SU-DHL-6 (cell line): ENCODE results near the gene ANKRD23.

Source experiments
- EZH2phosphoT487 ChIP-seq: fragments of 200-600 bp; sonication (generic), shearing (Covaris generic); conservative IDR thresholded peaks from 2 replicates; pipeline ENCODE4 v1.6.1; 2018; ENCODE audit warnings: mild to moderate bottlenecking, antibody characterized with exemption, low read length, moderate library complexity, mixed read lengths
- TF ChIP-seq, protein P1 (sequence below): fragments of 200-600 bp; sonication (generic); IDR thresholded peaks from one replicate; pipeline ENCODE4 v1.5.1; 2017; ENCODE audit warnings: antibody characterized with exemption, mild to moderate bottlenecking, low read length, moderate library complexity; ENCODE audit not compliant: insufficient read depth, poor library complexity, severe bottlenecking

- TF ChIP-seq, protein P1, sequence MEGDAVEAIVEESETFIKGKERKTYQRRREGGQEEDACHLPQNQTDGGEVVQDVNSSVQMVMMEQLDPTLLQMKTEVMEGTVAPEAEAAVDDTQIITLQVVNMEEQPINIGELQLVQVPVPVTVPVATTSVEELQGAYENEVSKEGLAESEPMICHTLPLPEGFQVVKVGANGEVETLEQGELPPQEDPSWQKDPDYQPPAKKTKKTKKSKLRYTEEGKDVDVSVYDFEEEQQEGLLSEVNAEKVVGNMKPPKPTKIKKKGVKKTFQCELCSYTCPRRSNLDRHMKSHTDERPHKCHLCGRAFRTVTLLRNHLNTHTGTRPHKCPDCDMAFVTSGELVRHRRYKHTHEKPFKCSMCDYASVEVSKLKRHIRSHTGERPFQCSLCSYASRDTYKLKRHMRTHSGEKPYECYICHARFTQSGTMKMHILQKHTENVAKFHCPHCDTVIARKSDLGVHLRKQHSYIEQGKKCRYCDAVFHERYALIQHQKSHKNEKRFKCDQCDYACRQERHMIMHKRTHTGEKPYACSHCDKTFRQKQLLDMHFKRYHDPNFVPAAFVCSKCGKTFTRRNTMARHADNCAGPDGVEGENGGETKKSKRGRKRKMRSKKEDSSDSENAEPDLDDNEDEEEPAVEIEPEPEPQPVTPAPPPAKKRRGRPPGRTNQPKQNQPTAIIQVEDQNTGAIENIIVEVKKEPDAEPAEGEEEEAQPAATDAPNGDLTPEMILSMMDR = no peak
- TF ChIP-seq EZH2phosphoT487 = no peak
These were observed 5.2 kb downstream of the ANKRD23 start for GRCh38 chr2:96838345-96839292.
